HTR-8/SVneo (cell line): Measurements from ENCODE around the gene HOXA7.

Source experiments
- DNase-seq: peaks from one replicate; pipeline ENCODE4 v3.0.0; 2011; ENCODE audit warnings: low spot score, mixed read lengths; ENCODE audit not compliant: insufficient read length
- FAIRE-seq: peaks from 2 replicates; lab custom pipeline; 2011; peaks lifted over from hg19 to GRCh38; lab: Jason Lieb, UNC

The HOXA7 gene

DNA sequence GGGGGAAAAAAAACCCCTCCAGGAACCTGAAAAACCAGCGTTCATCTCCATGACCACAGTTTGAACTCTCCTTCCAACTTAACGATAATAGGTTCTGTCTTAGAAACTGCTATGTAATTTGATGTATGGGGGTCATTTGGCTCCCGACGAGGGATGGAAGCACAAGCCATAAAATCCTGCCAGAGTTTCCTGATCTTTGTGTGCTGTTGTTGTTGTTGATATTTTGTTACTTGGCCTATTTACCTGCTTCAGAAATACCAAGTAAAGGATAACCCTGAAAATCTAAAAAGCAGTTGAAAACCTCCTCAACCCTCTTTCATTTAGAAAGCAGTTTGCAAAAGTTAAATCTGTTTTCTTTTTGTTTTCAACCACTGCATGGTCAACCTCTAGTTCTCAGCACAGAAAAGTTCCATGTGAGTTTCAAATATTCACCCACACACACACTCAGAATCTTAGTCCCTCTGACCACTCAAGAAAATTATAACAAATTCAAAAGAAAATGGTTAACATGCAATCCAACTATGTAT lies 44.7 kb downstream of the HOXA7 start:
- FAIRE-seq (no peak), DNase-seq (no peak)

- DNase-seq (no peak), FAIRE-seq (peak; percentile 28)
Observed at GRCh38 chr7:27111042-27111750, 45.3 kb downstream of the HOXA7 start.

DNA sequence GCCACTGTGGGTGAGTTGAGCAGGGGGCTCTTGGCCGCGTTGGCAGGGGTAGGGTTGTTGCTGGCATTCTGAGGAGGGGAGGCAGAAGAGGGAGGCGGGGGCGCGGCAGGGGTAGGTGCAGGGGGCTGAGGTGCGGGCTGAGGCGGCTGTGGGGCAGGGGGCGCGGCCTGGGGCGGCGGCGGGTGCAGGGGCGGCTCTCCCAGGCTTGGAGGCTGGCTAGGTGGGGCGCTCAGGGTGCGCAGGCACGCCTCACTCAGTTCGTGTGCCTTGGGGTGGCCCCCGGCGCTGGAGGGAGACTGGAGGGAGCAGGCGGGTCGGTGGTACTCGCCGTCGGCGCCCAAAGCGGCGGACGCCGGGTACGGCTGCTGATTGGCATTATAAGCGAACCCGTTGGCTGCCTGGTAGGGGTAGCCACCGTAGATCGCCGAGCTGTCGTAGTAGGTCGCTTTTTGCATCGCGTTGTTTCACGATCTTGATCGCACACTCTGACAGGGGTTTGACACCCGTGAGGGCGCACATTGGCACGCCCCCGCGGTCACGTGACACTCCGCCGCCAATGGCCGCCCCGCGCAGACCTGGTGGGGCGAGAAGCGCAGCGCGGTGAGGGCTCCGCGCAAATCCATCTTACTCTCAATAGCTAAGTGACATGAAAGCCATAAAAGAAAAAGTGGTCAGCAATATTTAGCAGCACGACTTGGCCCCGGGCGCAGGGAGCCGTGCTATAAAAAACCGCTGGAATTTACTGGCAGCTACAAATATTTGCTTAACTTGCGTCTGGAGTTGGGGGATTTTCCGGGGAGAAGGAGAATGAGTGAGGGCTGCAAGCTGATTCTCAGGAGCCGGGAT lies 46.1 kb downstream of the HOXA7 start:
- FAIRE-seq: peak; percentile 72
- peak; percentile 83 for DNase-seq

- FAIRE-seq: no peak
- no peak for DNase-seq
Observed at GRCh38 chr7:27109466-27110185, 46.8 kb downstream of the HOXA7 start.

DNA sequence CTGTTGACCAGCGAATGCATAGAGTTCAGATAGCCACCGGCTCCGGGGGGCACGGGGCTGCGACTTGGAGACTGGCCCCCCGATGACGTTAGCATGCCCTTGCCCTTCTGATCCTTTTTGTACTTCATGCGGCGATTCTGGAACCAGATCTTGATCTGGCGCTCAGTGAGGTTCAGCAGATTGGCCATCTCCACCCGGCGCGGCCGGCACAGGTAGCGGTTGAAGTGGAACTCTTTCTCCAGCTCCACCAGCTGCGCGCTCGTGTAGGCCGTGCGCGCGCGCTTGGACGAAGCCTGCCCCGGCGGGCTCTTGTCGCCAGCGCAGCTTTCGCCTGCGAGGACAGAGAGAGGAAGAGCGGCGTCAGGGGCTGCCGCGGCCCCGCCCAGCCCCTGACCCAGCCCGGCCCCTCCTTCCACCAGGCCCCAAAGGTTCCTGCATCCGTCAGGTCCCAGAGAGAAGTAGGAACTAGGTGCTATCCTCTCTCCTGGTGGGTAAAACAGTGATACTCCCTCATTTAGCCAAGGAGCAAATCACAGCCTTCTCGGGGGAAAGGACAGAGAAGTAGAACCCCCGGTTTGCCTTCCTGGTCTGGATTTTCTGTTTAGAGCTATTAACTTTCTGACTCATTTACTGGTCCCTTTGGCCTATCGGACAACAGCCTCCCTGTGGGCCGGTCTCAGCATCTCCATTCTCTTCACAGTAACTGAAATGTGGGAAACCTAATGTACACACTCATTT lies 47.9 kb downstream of the HOXA7 start:
- FAIRE-seq: no peak

DNA sequence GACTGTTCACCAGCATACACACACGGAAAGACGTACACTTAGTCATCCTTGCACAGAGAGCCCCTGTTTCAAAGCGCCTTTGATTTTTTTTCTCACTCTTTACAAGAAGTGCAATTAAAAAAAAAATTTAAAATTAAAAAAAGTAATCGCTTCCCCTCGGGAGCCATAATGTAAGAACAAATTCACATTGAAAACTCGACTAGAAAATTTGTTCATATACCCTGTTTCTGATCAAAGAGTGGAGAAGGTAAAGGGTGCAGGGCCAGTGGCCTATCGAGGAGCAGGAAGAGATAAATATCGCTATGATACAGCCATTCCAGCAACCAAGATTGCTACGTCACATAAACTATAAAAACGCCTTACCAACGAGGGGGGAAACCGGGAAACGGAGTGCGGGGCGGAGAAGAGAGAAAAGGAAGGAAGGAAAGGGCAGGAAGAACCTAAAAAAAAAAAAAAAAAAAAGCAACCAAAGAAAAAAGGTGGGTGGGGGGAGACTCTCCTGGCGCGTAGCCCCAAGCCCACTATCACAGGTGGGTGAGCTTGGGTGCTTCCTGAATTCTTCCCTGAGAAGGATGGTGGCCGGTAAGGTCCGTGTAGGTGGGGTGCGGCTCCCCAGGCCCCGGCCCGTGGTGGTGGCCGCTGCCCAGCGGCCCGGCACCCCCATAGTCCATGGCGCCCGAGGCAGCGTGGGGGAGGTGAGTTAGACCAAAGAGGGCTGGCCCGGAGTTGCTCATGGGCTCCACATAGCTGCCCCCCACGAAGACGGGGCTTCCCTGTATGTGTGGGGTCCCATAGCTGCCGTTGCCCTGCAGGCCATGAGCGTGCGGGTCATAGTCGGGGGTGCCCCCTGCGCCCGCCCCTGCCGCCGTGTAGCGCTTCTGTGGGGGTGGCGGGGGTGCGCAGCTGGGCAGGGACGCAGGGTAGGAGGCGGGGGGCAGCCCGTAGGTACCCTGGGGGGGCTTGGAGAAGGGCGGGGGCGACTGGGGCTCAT lies 48.8 kb downstream of the HOXA7 start:
- no peak for FAIRE-seq
- DNase-seq: no peak

More for the DNA sequence above, 47.9 kb downstream of the HOXA7 start:
- DNase-seq: no peak

DNA sequence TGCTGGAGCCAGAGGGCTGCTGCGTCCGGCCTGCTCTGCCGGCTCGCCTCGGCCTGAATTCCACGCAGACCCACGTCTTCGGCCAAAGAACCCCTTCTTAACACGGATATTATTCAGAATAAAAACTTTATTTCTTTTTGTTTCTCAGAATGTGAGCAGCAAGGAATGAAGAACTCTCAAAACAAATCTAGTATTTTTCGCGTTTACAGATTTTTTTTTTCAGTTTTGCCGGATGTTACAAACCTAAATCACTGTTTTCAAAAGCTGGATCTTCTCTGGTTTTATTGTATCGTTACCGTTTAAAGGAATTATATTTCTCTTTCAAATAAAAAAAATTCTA lies 49.6 kb downstream of the HOXA7 start:
- FAIRE-seq (no peak), DNase-seq (no peak)

DNA sequence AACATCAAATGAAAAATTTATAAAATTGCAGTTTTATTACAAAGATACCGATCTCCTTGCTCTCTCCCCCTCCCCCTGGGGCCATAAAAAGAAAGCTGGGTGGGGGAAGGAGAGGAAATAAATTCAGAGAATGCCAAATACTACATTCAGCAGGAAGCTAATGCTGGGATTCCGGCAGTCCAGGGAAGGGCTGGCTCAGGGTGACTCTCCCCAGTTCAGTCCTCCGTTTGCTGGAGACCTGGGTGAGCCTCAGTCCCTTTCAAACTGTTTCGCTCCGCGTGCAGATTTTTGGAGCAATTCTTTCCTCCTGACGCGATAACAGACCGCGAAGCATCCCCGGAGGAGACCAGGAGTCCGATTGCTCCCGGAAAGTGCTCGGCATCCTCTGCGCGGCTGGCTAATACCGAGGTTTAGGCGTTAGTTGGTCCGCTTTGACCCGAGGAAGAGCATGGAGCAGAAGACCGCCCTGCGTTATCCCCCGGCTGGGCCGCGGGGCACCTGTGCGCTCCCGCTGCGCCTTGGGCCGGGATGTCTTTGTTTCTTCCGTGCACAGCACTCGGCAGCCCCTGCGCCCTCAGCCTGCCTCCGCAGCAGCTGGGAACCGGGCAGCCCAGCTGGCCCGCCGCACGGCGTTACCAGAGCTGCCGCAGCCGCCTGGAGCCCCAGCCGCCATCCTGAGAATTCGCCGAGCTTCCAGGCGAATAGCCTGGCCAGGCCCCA lies 50.1 kb downstream of the HOXA7 start:
- FAIRE-seq: no peak
- DNase-seq: no peak

DNA sequence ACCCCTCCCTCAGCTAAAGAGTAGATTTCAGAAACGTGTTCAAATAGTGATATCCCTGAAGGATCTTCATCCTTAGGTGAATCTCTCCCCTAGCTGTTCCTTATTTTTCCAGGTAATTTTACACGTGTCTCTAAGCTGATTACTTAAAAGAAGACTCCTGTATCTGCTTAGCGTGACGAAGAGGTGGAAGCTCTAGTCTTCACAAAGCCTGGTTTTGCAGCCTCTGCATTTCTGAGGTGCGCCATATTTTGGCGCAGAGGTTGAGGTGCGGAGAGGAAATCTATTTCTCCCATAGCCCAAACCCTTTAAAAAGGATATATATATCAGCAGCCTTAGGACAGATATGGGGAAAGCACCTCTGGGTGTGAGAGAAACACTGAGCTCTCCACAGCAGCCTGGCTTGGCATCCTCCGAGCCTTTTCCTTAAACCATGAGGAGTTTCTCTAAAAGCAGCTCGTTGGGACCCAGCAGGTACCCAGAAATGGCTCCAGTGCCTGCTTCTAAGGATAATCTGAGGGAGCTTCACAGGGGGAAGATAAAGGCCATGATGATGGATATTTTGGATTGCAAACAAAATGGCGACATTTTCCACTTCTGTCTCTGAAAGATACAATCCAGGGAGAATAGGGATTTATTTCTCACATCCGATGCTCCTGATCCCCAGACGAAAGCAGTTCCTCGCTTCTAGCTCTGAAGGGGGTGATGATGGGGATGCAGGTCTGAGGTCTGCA lies 51.0 kb downstream of the HOXA7 start:
- FAIRE-seq (no peak), DNase-seq (no peak)

DNA sequence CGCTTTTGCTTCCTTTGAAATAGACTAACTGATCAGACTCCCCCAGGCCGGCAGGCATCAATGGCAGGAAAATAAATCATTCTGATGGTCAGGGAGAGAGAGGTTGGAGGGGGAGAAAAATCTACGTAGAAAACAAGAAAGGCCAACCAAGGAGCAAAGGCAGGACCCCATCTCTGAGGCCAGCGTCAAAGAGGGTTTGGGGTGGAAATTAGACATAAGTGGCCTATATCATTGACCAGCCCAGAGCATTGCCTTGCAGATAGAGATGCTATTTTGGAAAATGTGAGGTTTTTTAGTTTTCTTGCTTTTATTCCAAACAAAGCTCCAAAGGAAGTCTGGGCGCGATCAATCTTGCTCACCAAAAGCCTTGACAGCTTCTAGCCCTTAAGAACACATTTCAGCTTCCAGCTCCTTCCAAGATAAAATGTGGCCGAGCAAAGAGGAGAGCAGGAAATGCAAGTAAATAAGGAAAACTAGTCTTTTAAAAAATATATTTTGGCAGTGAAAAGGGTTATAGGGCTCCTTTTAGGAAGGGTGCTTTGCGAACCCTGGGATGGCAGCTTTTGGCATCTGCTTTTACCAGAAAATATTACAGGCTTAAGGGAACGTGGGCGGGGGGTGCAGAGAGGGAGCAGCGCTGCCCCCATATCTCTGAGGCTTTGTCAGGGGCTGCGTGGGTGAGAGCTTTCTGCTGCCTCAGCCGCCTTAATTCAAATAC lies 52.0 kb downstream of the HOXA7 start:
- FAIRE-seq (no peak), DNase-seq (no peak)
